Ectodermal cell (in vitro differentiated cells): ENCODE measurements around the gene GLTPD2.

Source experiments
- H3K27ac ChIP-seq: 2 replicates; pipeline ENCODE4 v1.7.0; 2013; ENCODE audit warnings: mild to moderate bottlenecking, low read depth, low read length; ENCODE audit not compliant: insufficient read depth, poor library complexity, severe bottlenecking
- H3K27me3 ChIP-seq: 2 replicates; pipeline ENCODE4 v1.7.0; 2013; ENCODE audit warnings: mild to moderate bottlenecking, low read length; ENCODE audit not compliant: insufficient read depth, control insufficient read depth, poor library complexity, severe bottlenecking
- H3K36me3 ChIP-seq: one replicate; pipeline ENCODE4 v1.7.0; 2013; ENCODE audit warnings: low read length; ENCODE audit not compliant: control insufficient read depth, insufficient read depth
- H3K4me1 ChIP-seq: one replicate; pipeline ENCODE4 v1.7.0; 2013; ENCODE audit warnings: low read length; ENCODE audit not compliant: control insufficient read depth, insufficient read depth
- H3K4me3 ChIP-seq: 2 replicates; pipeline ENCODE4 v1.7.0; 2013; ENCODE audit warnings: low read depth, low read length, control low read depth; ENCODE audit not compliant: insufficient read depth
- H3K9me3 ChIP-seq: 2 replicates; pipeline ENCODE4 v1.7.0; 2013; ENCODE audit warnings: mild to moderate bottlenecking, low read length, moderate library complexity; ENCODE audit not compliant: control insufficient read depth
- WGBS, 2 experiments: methylation state at CpG; one replicate each; pipeline ENCODE4 v1.1.7; 2013; ENCODE audit warnings: missing lambda C conversion rate in 2 of 2; 5-methylcytosine and 5-hydroxymethylcytosine counted together

GLTPD2 gene

GRCh38 chr17:4806777-4807604, 18.2 kb downstream of the GLTPD2 start, which contains the start of gene PLD2:
TSS of gene PLD2 (plus strand) at chr17:4807152. CDS start at chr17:4807773, 621 bp downstream.
- Histone ChIP-seq H3K27me3 (no peaks in the 10 kb centered on the region), H3K9me3 (no peaks in the 10 kb centered on the region), H3K27ac (no peak within 1 kb of the TSS), H3K36me3 (no peaks in the 10 kb centered on the region), H3K4me1 (peaks cover 5% of the 10 kb centered on the region), H3K4me3 (peak within 1 kb of the TSS; percentile 71)
- WGBS, 2 experiments = 0% methylated on average over 106 of the region's 106 CpGs

GRCh38 chr17:4807605-4808377, 19.0 kb downstream of the GLTPD2 start:
- Histone ChIP-seq H3K4me3 (peak overlapping the region; percentile 71), H3K27me3 (no peaks in the 10 kb centered on the region), H3K9me3 (no peaks in the 10 kb centered on the region), H3K27ac (no peak overlapping the region), H3K4me1 (peaks cover 5% of the 10 kb centered on the region), H3K36me3 (no peaks in the 10 kb centered on the region)
- 44 to 46% methylated on average over 32 of the region's 32 CpGs for WGBS, 2 experiments

GRCh38 chr17:4808378-4808767, 19.6 kb downstream of the GLTPD2 start:
- H3K27ac ChIP-seq = no peak overlapping the region
- no peaks in the 10 kb centered on the region for H3K36me3 ChIP-seq
- no peaks in the 10 kb centered on the region for H3K9me3 ChIP-seq
- no peak overlapping the region for H3K4me3 ChIP-seq
- peaks cover 5% of the 10 kb centered on the region for H3K4me1 ChIP-seq
- no peaks in the 10 kb centered on the region for H3K27me3 ChIP-seq
- WGBS, 2 experiments = 89 to 91% methylated on average over 6 of the region's 6 CpGs

GRCh38 chr17:4810696-4811290, 22.0 kb downstream of the GLTPD2 start:
- H3K4me3 ChIP-seq = no peak overlapping the region
- peaks cover 5% of the 10 kb centered on the region for H3K4me1 ChIP-seq
- no peak overlapping the region for H3K27ac ChIP-seq
- no peaks in the 10 kb centered on the region for H3K36me3 ChIP-seq
- no peaks in the 10 kb centered on the region for H3K9me3 ChIP-seq
- 90 to 93% methylated on average over 13 of the region's 13 CpGs for WGBS, 2 experiments
- no peaks in the 10 kb centered on the region for H3K27me3 ChIP-seq

- H3K27ac ChIP-seq = no peak overlapping the region
- no peaks in the 10 kb centered on the region for H3K27me3 ChIP-seq
- H3K36me3 ChIP-seq = no peaks in the 10 kb centered on the region
- WGBS, 2 experiments = 93 to 95% methylated on average over 12 of the region's 12 CpGs
- no peak overlapping the region for H3K4me3 ChIP-seq
- H3K4me1 ChIP-seq = peaks cover 5% of the 10 kb centered on the region
- no peaks in the 10 kb centered on the region for H3K9me3 ChIP-seq
Observed at GRCh38 chr17:4811471-4811870, 22.7 kb downstream of the GLTPD2 start.

GRCh38 chr17:4812690-4813089, 23.9 kb downstream of the GLTPD2 start:
- Histone ChIP-seq H3K4me1 (peaks cover 5% of the 10 kb centered on the region), H3K4me3 (no peak overlapping the region), H3K9me3 (no peaks in the 10 kb centered on the region), H3K27me3 (no peaks in the 10 kb centered on the region), H3K36me3 (no peaks in the 10 kb centered on the region), H3K27ac (no peak overlapping the region)
- 94 to 95% methylated on average over 7 of the region's 7 CpGs for WGBS, 2 experiments

GRCh38 chr17:4815043-4815675, 26.4 kb downstream of the GLTPD2 start:
- Histone ChIP-seq H3K27ac (no peak overlapping the region), H3K9me3 (no peaks in the 10 kb centered on the region), H3K27me3 (no peaks in the 10 kb centered on the region), H3K36me3 (peaks cover 6% of the 10 kb centered on the region), H3K4me3 (no peak overlapping the region), H3K4me1 (no peaks in the 10 kb centered on the region)
- WGBS, 2 experiments = 86 to 90% methylated on average over 7 of the region's 7 CpGs

GRCh38 chr17:4816826-4817225, 28.1 kb downstream of the GLTPD2 start:
- Histone ChIP-seq H3K36me3 (peaks cover 6% of the 10 kb centered on the region), H3K27me3 (no peaks in the 10 kb centered on the region), H3K4me1 (no peaks in the 10 kb centered on the region), H3K4me3 (no peak overlapping the region), H3K9me3 (no peaks in the 10 kb centered on the region), H3K27ac (no peak overlapping the region)
- WGBS, 2 experiments = 93 to 94% methylated on average over 13 of the region's 13 CpGs

- peaks cover 9% of the 10 kb centered on the region for H3K36me3 ChIP-seq
- H3K27ac ChIP-seq = no peak overlapping the region
- no peak overlapping the region for H3K4me3 ChIP-seq
- 83 to 89% methylated on average over 12 of the region's 12 CpGs for WGBS, 2 experiments
- H3K9me3 ChIP-seq = no peaks in the 10 kb centered on the region
- no peaks in the 10 kb centered on the region for H3K4me1 ChIP-seq
- H3K27me3 ChIP-seq = no peaks in the 10 kb centered on the region
Observed at GRCh38 chr17:4818276-4818675, 29.5 kb downstream of the GLTPD2 start.
